Psoas muscle (tissue), 8 donors: Measurements from ENCODE around the gene FAM241A. TPM values are rescaled to one million over a fixed set of nuclear protein-coding genes. Genes with fewer than 3 reads are reported as not detected.
"Not testable (repeated sequence)": the region's sequence is repeated elsewhere in the genome, so short reads cannot be mapped to it uniquely, and the experiment has no call there.

Experiments
- ATAC-seq, 4 donors: fragments of 200-7000 bp; cut with Tn5 transposase; one replicate each; pipeline ENCODE4 v1.9.1; 2020; ENCODE audit warnings: moderate library complexity in 3 of 4, mild to moderate bottlenecking in 2 of 4
- DNase-seq, 2 donors: peaks; one replicate each; pipeline ENCODE4 v3.0.0-alpha.2; 2020
- H3K27ac ChIP-seq: fragments of 200-600 bp; one replicate; pipeline ENCODE4 v1.8.0; 2022
- H3K27me3 ChIP-seq, 3 donors: fragments of 200-600 bp in 1 of 3; one replicate each; pipeline versions ENCODE4 v1.6.1 to v1.8.0; 2013 to 2022; ENCODE audit warnings: low read length in 2 of 3, mild to moderate bottlenecking in 2 of 3, moderate library complexity in 1 of 3; ENCODE audit not compliant: insufficient read depth in 3 of 3
- H3K36me3 ChIP-seq, 2 donors: fragments of 200-600 bp in 1 of 2; one replicate each; pipeline versions ENCODE4 v1.6.1 to v1.8.0; 2013 to 2022; ENCODE audit warnings: low read depth in 1 of 2, mild to moderate bottlenecking in 1 of 2, moderate library complexity in 1 of 2; ENCODE audit not compliant: insufficient read depth in 1 of 2
- H3K4me1 ChIP-seq: fragments of 200-600 bp; one replicate; pipeline ENCODE4 v1.8.0; 2022
- H3K4me3 ChIP-seq: fragments of 200-600 bp; one replicate; pipeline ENCODE4 v1.8.0; 2022; ENCODE audit warnings: mild to moderate bottlenecking
- H3K9me3 ChIP-seq: fragments of 200-600 bp; one replicate; pipeline ENCODE4 v1.8.0; 2022
- CTCF ChIP-seq: fragments of 200-600 bp; IDR thresholded peaks from one replicate; pipeline ENCODE4 v1.8.0; 2022; ENCODE audit warnings: antibody characterized with exemption
- WGBS, 3 donors: extraction: QIAGEN DNeasy Blood & Tissue Kit; methylation state at CpG; one replicate each; pipeline versions ENCODE4 v1.1.6 to v1.1.7; 2013; 5-methylcytosine and 5-hydroxymethylcytosine counted together
- intact Hi-C, 2 donors: fragments of 100-400 bp; cut with DNase I; formaldehyde crosslinking; loops; one replicate each; pipeline versions ENCODE4 v1.11.0 to v1.14.2; 2022
- polyA plus RNA-seq, 3 donors: library from polyadenylated mRNA; stranded (reverse); fragments of 200-250 nt; gene quantifications; one replicate each; pipeline ENCODE4 v1.2.3, GENCODE V29; 2013
- total RNA-seq, 4 donors: library from RNA; stranded (reverse); fragmentation: NEBNext Ultra II Directional in 2 of 4; extraction: Animal tissue kit (Norgen Biotek cat#: 25700) in 2 of 4; gene quantifications; one replicate each; pipeline versions ENCODE4 v1.2.1 to v1.2.4, GENCODE V29; 2021 to 2023
- donor health status: healthy with polysubstance abuse.
- donor health status: DM: no; HTN: no; CAD: no; lungs with moderate emphysema.
- donor health status: Bipolar disorder and iron deficiency.
- donor health status: healthy.
- donor health status: DM: yes; HTN: yes; CAD: no.
- donor health status: DM: no; HTN: no; CAD: no.
- donor health status: DM: no; HTN: no; CAD: no.
- donor health status: DM: yes; HTN: yes; CAD: no.

FAM241A gene
- total and polyA plus RNA-seq, 7 donors, result 2.6 to 6.0 (median 3.1) TPM

- Histone ChIP-seq H3K27me3 (no peaks in the 10 kb centered on the region), H3K9me3 (no peaks in the 10 kb centered on the region), H3K4me1 (peaks cover 29% of the 10 kb centered on the region), H3K36me3 (no peaks in the 10 kb centered on the region), H3K27ac (no peak overlapping the region), H3K4me3 (no peak overlapping the region)
- intact Hi-C loops, result no loop called here
- WGBS, 3 donors, result 60 to 66% (median 60%) methylated on average over 2 of the region's 2 CpGs
- no peak for DNase-seq
- TF ChIP-seq CTCF, result no peak
- ATAC-seq, result no peak
Observed at GRCh38 chr4:112176596-112176995, 31.3 kb downstream of the FAM241A start.

- not testable (repeated sequence) for DNase-seq
Observed at GRCh38 chr4:112178741-112179140, 33.5 kb downstream of the FAM241A start.

GRCh38 chr4:112181358-112182000 is 36.2 kb downstream of the FAM241A start:
- 82 to 85% (median 84%) methylated on average over 3 of the region's 3 CpGs for WGBS, 3 donors
- TF ChIP-seq CTCF, result no peak
- ATAC-seq, result no peak

More at GRCh38 chr4:112178741-112179140, 33.5 kb downstream of the FAM241A start:
- H3K4me3 ChIP-seq, H3K9me3 ChIP-seq, H3K36me3 ChIP-seq, H3K27ac ChIP-seq, H3K27me3 ChIP-seq, ATAC-seq, intact Hi-C loops: not testable (repeated sequence)
- 89 to 95% (median 91%) methylated on average over 3 of the region's 3 CpGs for WGBS, 3 donors
- H3K4me1 ChIP-seq, result peaks cover 27% of the 10 kb centered on the region

GRCh38 chr4:112182604-112183003 is 37.4 kb downstream of the FAM241A start:
- no peak overlapping the region for H3K27ac ChIP-seq
- DNase-seq, result no peak
- H3K27me3 ChIP-seq, result no peaks in the 10 kb centered on the region
- WGBS, 3 donors, result 64 to 80% (median 75%) methylated on average over 3 of the region's 3 CpGs
- intact Hi-C loops, result no loop called here
- no peak for TF ChIP-seq CTCF
- peaks cover 0 to 7% of the 10 kb centered on the region in 2 donors for H3K36me3 ChIP-seq
- no peak overlapping the region for H3K4me3 ChIP-seq
- no peaks in the 10 kb centered on the region for H3K9me3 ChIP-seq
- no peak for ATAC-seq
- peaks cover 4% of the 10 kb centered on the region for H3K4me1 ChIP-seq

More at GRCh38 chr4:112181358-112182000, 36.2 kb downstream of the FAM241A start:
- Histone ChIP-seq H3K27ac (no peak overlapping the region), H3K4me3 (no peak overlapping the region), H3K9me3 (no peaks in the 10 kb centered on the region), H3K4me1 (peaks cover 4% of the 10 kb centered on the region), H3K27me3 (no peaks in the 10 kb centered on the region), H3K36me3 (no peaks in the 10 kb centered on the region)
- DNase-seq, result no peak
- intact Hi-C loops, result no loop called here

GRCh38 chr4:112183252-112183651 is 38.0 kb downstream of the FAM241A start:
- TF ChIP-seq CTCF, result no peak
- ATAC-seq (no peak), DNase-seq (no peak)
- no peaks in the 10 kb centered on the region for H3K27me3 ChIP-seq
- peaks cover 4% of the 10 kb centered on the region for H3K4me1 ChIP-seq
- intact Hi-C loops, result no loop called here
- H3K27ac ChIP-seq, result no peak overlapping the region
- 85 to 93% (median 90%) methylated on average over 2 of the region's 2 CpGs for WGBS, 3 donors
- peaks cover 0 to 7% of the 10 kb centered on the region in 2 donors for H3K36me3 ChIP-seq
- no peak overlapping the region for H3K4me3 ChIP-seq
- H3K9me3 ChIP-seq, result no peaks in the 10 kb centered on the region
